Activated CD8-positive, alpha-beta T cell treated with anti-CD3 and anti-CD28 coated beads for 36 hours (primary cell): ENCODE measurements around the gene SLC22A23. TPM values are rescaled to one million over a fixed set of nuclear protein-coding genes. Genes with fewer than 3 reads are reported as not detected.

Source experiments
- ATAC-seq: fragments of 200-7000 bp; cut with Tn5 transposase; one replicate; pipeline ENCODE4 v1.10.0; 2021; ENCODE audit warnings: mild to moderate bottlenecking, moderate library complexity
- CTCF ChIA-PET: fragments of 350-600 bp; sonication (Branson Sonifier 250); formaldehyde crosslinking; loops from one replicate; lab custom pipeline; 2021; ENCODE audit warnings: antibody characterized with exemption; lab: Charles Lee
- POLR2A ChIA-PET: fragments of 350-600 bp; sonication (Branson Sonifier 250); formaldehyde crosslinking; loops from one replicate; lab custom pipeline; 2021; ENCODE audit warnings: antibody characterized with exemption; lab: Charles Lee
- DNase-seq: peaks from one replicate; pipeline ENCODE4 v3.0.0-alpha.2; 2020
- H3K27ac Mint-ChIP-seq: one replicate; pipeline ENCODE4 v1.8.0; 2021; ENCODE audit warnings: mild to moderate bottlenecking, mixed read lengths
- H3K27me3 Mint-ChIP-seq: one replicate; pipeline ENCODE4 v1.8.0; 2021; ENCODE audit warnings: mixed read lengths
- H3K36me3 Mint-ChIP-seq: one replicate; pipeline ENCODE4 v1.8.0; 2021; ENCODE audit warnings: low read depth, mixed read lengths
- H3K4me1 Mint-ChIP-seq: one replicate; pipeline ENCODE4 v1.8.0; 2021; ENCODE audit warnings: low read depth, mixed read lengths
- H3K4me3 Mint-ChIP-seq: one replicate; pipeline ENCODE4 v1.8.0; 2021; ENCODE audit warnings: mild to moderate bottlenecking, moderate library complexity, mixed read lengths
- H3K9me3 Mint-ChIP-seq: one replicate; pipeline ENCODE4 v1.8.0; 2021; ENCODE audit warnings: mixed read lengths
- CTCF ChIP-seq: fragments of 200-600 bp; IDR thresholded peaks from one replicate; pipeline ENCODE4 v1.8.0; 2022; ENCODE audit warnings: antibody characterized with exemption, mild to moderate bottlenecking
- intact Hi-C: fragments of 100-400 bp; cut with micrococcal nuclease; formaldehyde crosslinking; loops from one replicate; pipeline ENCODE4 v1.10.0; 2022
- total RNA-seq, 2 experiments: library from RNA; stranded (reverse); gene quantifications; one replicate each; pipeline ENCODE4 v1.2.3, GENCODE V29; 2021

SLC22A23 gene
- total RNA-seq, 2 experiments from 2014 or later: 0.16 to 0.34 TPM

- no peaks in the 10 kb centered on the region for H3K27me3 Mint-ChIP-seq
- CTCF ChIA-PET: interaction anchor here (1.4 kb wide), 1 partner anchor 89 kb away, joined by 3 read pairs; no protein-coding TSS in a partner anchor
- no peaks in the 10 kb centered on the region for H3K36me3 Mint-ChIP-seq
Observed at GRCh38 chr6:3408665-3409064, 48.2 kb downstream of the SLC22A23 start.

GRCh38 chr6:3407840-3408239 lies 49.0 kb downstream of the SLC22A23 start:
- no peak for TF ChIP-seq CTCF
- H3K4me3 Mint-ChIP-seq: no peak overlapping the region
- H3K27me3 Mint-ChIP-seq: no peaks in the 10 kb centered on the region
- intact Hi-C loops: no loop called here
- H3K27ac Mint-ChIP-seq: no peak overlapping the region
- CTCF ChIA-PET: no interaction called here
- no peaks in the 10 kb centered on the region for H3K4me1 Mint-ChIP-seq
- H3K9me3 Mint-ChIP-seq: no peaks in the 10 kb centered on the region
- DNase-seq: no peak
- H3K36me3 Mint-ChIP-seq: no peaks in the 10 kb centered on the region
- POLR2A ChIA-PET: interaction anchor here (0.6 kb wide), 1 partner anchor 71 kb away, joined by 3 read pairs; no protein-coding TSS in a partner anchor
- ATAC-seq: no peak

More at GRCh38 chr6:3408665-3409064, 48.2 kb downstream of the SLC22A23 start:
- Mint-ChIP-seq H3K9me3 (no peaks in the 10 kb centered on the region), H3K4me1 (no peaks in the 10 kb centered on the region), H3K4me3 (no peak overlapping the region), H3K27ac (no peak overlapping the region)
- POLR2A ChIA-PET: interaction anchor here (0.6 kb wide), 1 partner anchor 70 kb away, joined by 3 read pairs; no protein-coding TSS in a partner anchor
- no peak for TF ChIP-seq CTCF
- ATAC-seq: no peak
- DNase-seq: no peak
- intact Hi-C loops: no loop called here

- H3K4me3 Mint-ChIP-seq: no peak overlapping the region
- H3K36me3 Mint-ChIP-seq: no peaks in the 10 kb centered on the region
- H3K27me3 Mint-ChIP-seq: no peaks in the 10 kb centered on the region
- ATAC-seq (no peak), DNase-seq (no peak)
- ChIA-PET CTCF (no interaction called here), POLR2A (no interaction called here)
- intact Hi-C loops: no loop called here
- TF ChIP-seq CTCF: no peak
- H3K9me3 Mint-ChIP-seq: no peaks in the 10 kb centered on the region
- H3K27ac Mint-ChIP-seq: no peak overlapping the region
- H3K4me1 Mint-ChIP-seq: no peaks in the 10 kb centered on the region
Observed at GRCh38 chr6:3406891-3407809, 49.7 kb downstream of the SLC22A23 start.

- intact Hi-C loops: no loop called here
- Mint-ChIP-seq H3K4me3 (no peak overlapping the region), H3K27me3 (no peaks in the 10 kb centered on the region), H3K4me1 (no peaks in the 10 kb centered on the region), H3K36me3 (no peaks in the 10 kb centered on the region), H3K27ac (no peak overlapping the region), H3K9me3 (no peaks in the 10 kb centered on the region)
- ChIA-PET POLR2A (no interaction called here), CTCF (no interaction called here)
- no peak for TF ChIP-seq CTCF
- ATAC-seq (no peak), DNase-seq (no peak)
Observed at GRCh38 chr6:3406362-3406821, 50.5 kb downstream of the SLC22A23 start.

- POLR2A ChIA-PET: no interaction called here
- intact Hi-C loops: no loop called here
- no peaks in the 10 kb centered on the region for H3K36me3 Mint-ChIP-seq
- no peak for ATAC-seq
- TF ChIP-seq CTCF: no peak
- DNase-seq: no peak
- H3K9me3 Mint-ChIP-seq: no peaks in the 10 kb centered on the region
- H3K27ac Mint-ChIP-seq: no peak overlapping the region
- no peaks in the 10 kb centered on the region for H3K4me1 Mint-ChIP-seq
- no peak overlapping the region for H3K4me3 Mint-ChIP-seq
- no peaks in the 10 kb centered on the region for H3K27me3 Mint-ChIP-seq
- CTCF ChIA-PET: interaction anchor here (0.8 kb wide), 1 partner anchor 327 kb away, joined by 3 read pairs; no protein-coding TSS in a partner anchor
Observed at GRCh38 chr6:3405679-3406078, 51.2 kb downstream of the SLC22A23 start.
